AG09309 (cell line): Measurements from ENCODE around the gene SLC30A10.
"Not testable (repeated sequence)": the region's sequence is repeated elsewhere in the genome, so short reads cannot be mapped to it uniquely, and the experiment has no call there.

ENCODE experiments used
- DNase-seq: peaks from one replicate; pipeline ENCODE4 v3.0.0-alpha.2; 2010; ENCODE audit warnings: low read depth
- H3K4me3 ChIP-seq: 2 replicates; pipeline ENCODE4 v1.5.1; 2011; ENCODE audit warnings: mild to moderate bottlenecking, low read depth, low read length, moderate library complexity; ENCODE audit not compliant: control insufficient read depth
- CTCF ChIP-seq: IDR thresholded peaks from 2 replicates; pipeline ENCODE4 v1.5.1; 2011; ENCODE audit warnings: mild to moderate bottlenecking, low read depth, low read length, inconsistent platforms; ENCODE audit not compliant: insufficient read depth, control insufficient read depth; ENCODE audit errors: missing control alignments

SLC30A10 gene

GRCh38 chr1:219913005-219913770 is 15.2 kb downstream of the SLC30A10 start:
- no peak overlapping the region for H3K4me3 ChIP-seq
- no peak for TF ChIP-seq CTCF
- no peak for DNase-seq

GRCh38 chr1:219910716-219911115 is 17.6 kb downstream of the SLC30A10 start:
- no peak for TF ChIP-seq CTCF
- no peak overlapping the region for H3K4me3 ChIP-seq
- no peak for DNase-seq

GRCh38 chr1:219909476-219909875 is 18.9 kb downstream of the SLC30A10 start:
- DNase-seq: no peak
- no peak overlapping the region for H3K4me3 ChIP-seq
- no peak for TF ChIP-seq CTCF

- DNase-seq: no peak
- no peak overlapping the region for H3K4me3 ChIP-seq
- no peak for TF ChIP-seq CTCF
These were observed 20.2 kb downstream of the SLC30A10 start for GRCh38 chr1:219908170-219908569.

- no peak overlapping the region for H3K4me3 ChIP-seq
- no peak for TF ChIP-seq CTCF
These were observed 20.6 kb downstream of the SLC30A10 start for GRCh38 chr1:219907772-219908070.

GRCh38 chr1:219906924-219907771 is 21.2 kb downstream of the SLC30A10 start:
- H3K4me3 ChIP-seq: no peak overlapping the region
- TF ChIP-seq CTCF: no peak
- no peak for DNase-seq

More at GRCh38 chr1:219907772-219908070, 20.6 kb downstream of the SLC30A10 start:
- DNase-seq: no peak

- not testable (repeated sequence) for H3K4me3 ChIP-seq, DNase-seq
These were observed 21.8 kb downstream of the SLC30A10 start for GRCh38 chr1:219906565-219906923.
